Measurements from ENCODE around the gene NKX2-4.

Gene NKX2-4

DNA sequence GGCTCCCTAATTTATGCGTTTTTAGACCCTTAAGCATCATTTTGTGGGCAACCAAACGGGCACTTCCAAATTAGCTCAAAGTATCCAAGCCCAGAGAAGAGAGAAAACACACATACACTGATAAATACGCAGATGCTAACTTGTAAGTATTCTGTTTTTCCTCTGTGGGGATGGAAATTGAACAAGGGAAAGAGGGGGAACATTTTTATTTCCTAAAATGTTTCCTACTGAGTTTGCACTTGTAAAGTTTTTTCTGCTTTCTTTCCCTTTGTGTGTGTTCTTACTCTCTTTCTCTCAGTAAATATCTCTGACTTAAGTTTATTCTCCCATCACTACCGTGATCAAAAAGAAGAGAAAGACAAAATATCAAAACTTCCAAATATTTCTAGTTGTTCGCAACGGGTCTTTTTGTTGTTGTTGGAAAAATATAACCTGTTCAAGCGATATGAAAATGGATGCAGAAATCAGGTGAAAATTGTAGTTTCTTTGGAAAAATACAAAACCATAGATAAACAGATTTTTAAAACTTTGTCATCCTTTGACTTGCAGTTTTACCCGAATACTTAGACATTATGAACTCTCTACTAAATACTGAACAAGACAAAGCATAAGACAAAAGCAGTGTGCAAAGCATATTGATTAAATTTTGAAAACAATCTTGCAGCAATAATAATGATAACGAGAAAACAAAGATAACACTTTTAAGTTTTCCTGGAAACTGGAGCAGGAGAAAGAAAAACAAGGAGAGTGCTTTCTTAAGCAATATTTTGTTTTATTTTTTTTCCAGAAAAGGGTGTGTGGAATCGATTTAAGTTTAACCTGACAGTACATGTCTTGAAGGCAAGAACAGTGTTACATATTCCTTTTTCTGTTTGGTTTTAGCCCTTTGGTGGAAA lies 1.0 kb upstream of the NKX2-4 start:
- no peak for DNase-seq (ENCODE audit: low read depth)
- TF ChIP-seq CTCF (IDR thresholded peaks at IDR 0.05; ENCODE audit: insufficient read depth, low read depth, low read length, missing control alignments) = no peak
- no peak overlapping the region for H3K4me3 ChIP-seq (ENCODE audit: low read length)

DNA sequence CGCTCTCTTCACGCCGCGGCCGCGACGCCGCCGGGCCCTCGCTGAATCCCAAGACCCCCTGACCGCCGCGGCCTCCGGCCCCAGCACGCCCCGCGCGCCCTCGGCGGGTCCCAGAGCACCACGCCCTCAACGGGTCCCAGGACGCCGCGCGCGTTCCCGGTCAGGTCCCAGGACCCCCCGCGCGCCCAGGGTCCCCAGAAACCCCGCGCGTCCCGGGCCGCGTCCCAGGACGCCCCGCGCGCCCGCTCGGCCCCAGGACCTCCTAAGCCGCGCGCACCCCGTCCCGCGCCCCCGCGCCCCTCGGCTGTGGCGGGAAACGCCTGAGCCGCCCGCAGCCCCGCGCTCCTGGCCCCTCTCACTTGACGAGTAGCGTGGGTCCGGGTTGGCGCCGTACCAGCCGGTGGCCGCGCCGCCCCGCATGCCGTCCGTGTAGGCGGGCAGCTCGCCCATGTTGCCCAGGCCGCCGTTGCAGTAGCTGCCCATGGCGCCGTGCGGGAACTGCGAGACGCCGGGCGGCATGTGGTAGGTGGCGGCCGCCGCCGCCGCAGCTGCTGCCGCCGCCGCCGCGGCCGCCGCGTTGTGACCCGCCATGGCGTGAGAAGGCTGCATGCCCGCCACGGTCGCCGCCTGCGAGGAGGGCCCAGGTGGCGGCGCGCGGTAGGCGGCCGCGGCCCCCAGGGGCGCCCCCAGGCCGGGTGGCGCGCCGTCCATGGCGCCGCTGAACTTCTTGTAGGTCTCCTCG lies 556 bp downstream of the NKX2-4 start:
- no peak overlapping the region for H3K4me3 ChIP-seq (ENCODE audit: low read length)
- TF ChIP-seq CTCF (IDR thresholded peaks at IDR 0.05; ENCODE audit: insufficient read depth, low read depth, low read length, missing control alignments) = no peak
- DNase-seq (ENCODE audit: low read depth) = peak; percentile 6

- peak; percentile 41 for DNase-seq (ENCODE audit: low read depth)
- H3K4me3 ChIP-seq (ENCODE audit: low read length) = no peak overlapping the region
- no peak for TF ChIP-seq CTCF (IDR thresholded peaks at IDR 0.05; ENCODE audit: insufficient read depth, low read depth, low read length, missing control alignments)
Observed at GRCh38 chr20:21395666-21396598, 1.4 kb downstream of the NKX2-4 start.

DNA sequence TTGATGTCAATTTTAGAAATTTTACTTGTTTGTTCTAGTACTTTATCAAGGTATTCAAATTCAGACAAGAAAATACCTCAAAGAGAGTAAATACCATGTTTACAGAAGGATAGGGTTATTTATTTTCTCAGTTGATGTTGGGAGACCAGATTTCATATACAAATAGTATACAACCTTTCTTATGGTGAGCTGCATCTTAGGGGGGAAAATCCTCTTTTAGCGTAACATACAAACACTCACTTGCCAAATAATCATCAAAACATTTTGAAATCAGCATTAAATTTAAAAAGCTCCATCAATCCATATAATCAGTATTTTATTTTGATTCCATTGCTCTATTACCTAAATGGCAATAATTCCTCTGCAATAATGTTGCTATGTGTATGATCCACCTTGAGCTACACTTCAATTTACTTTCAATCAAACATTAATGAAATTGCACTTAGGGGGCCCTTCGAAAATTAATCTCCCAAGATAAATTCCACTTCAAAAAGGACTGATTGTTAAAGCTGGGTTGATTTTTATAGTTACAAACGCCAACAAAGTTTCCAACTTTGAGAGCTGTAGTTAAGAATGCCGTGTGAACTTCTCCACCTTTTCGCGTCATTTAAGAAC lies 2.2 kb downstream of the NKX2-4 start:
- no peak overlapping the region for H3K4me3 ChIP-seq (ENCODE audit: low read length)
- no peak for TF ChIP-seq CTCF (IDR thresholded peaks at IDR 0.05; ENCODE audit: insufficient read depth, low read depth, low read length, missing control alignments)
- DNase-seq (ENCODE audit: low read depth) = no peak

GRCh38 chr20:21394551-21394950 lies 2.8 kb downstream of the NKX2-4 start:
- no peak for TF ChIP-seq CTCF (IDR thresholded peaks at IDR 0.05; ENCODE audit: insufficient read depth, low read depth, low read length, missing control alignments)
- H3K4me3 ChIP-seq (ENCODE audit: low read length) = no peak overlapping the region

GRCh38 chr20:21393816-21394519 lies 3.4 kb downstream of the NKX2-4 start:
- H3K4me3 ChIP-seq (ENCODE audit: low read length) = no peak overlapping the region
- TF ChIP-seq CTCF (IDR thresholded peaks at IDR 0.05; ENCODE audit: insufficient read depth, low read depth, low read length, missing control alignments) = no peak
- no peak for DNase-seq (ENCODE audit: low read depth)

More at GRCh38 chr20:21394551-21394950, 2.8 kb downstream of the NKX2-4 start:
- no peak for DNase-seq (ENCODE audit: low read depth)

Measured in epithelial cell of esophagus (primary cell).